HL-60/S4 treated with phorbol 12-myristate 13-acetate at 8.2 ng/mL for 4 days and 3 days (cell line): Measurements from ENCODE around the gene IPPK.

Source experiments
- in situ Hi-C: fragments of 300-500 bp; cut with MboI; formaldehyde crosslinking; loops from 2 replicates; pipeline ENCODE4 v1.15.0; 2022; ENCODE audit warnings: low sequenced_read_pairs

IPPK gene

DNA sequence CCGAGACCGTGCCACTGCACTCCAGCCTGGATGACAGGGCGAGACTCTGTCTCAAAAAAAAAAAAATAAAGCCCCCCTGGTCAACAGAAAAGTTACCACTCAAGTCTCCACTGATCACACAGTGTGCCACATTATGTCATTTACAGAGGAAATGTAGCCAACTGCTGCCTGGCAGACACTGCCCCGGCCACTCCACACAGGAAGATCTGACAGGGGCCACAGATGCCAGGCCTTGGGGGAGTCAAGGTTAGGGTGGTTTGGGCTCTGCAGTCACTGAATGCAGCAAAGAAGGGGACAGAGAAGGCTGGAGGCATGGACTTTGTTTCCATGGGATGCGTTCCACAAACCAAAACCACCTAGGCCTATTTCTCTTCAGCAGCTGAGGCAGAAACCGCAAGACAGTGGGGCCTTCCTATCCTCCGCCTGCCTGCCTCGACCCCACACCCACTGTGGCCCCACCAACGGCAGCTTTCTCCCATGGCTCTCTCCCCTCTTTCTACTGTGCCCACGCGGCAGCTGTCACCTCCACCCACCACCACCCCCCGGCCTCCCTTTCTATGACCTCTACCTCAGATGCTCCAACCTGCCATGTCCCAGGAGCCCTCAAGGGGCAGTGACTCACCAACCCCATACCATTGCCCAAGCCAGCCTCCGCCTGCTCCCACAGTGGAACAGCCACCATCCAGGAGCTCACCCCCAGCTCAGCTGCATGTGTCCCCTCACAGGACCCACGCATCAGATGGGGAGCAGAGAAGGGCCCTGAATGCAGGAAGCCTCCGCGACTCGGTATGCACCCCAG is 12.4 kb downstream of the IPPK start:
- in situ Hi-C loops: no loop called here

DNA sequence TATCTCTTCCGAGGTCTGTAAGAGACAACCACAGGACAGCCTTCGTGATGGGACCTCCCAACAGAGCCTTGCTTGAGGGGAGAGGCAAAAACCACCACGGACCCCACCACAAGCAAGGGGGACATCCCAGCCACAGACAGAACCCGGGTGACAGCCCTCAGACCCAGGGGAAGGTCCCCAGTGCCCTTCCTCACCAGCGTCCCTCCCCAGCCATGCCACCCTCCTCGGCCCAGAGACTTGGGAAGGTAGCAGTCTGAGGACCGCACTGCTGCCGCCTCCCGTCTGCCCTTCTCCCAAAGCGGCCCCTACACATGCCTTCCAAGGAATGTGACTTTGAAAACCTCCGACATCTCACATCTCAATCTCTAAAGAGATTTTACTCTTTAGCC is 13.4 kb downstream of the IPPK start:
- in situ Hi-C loops: no loop called here

DNA sequence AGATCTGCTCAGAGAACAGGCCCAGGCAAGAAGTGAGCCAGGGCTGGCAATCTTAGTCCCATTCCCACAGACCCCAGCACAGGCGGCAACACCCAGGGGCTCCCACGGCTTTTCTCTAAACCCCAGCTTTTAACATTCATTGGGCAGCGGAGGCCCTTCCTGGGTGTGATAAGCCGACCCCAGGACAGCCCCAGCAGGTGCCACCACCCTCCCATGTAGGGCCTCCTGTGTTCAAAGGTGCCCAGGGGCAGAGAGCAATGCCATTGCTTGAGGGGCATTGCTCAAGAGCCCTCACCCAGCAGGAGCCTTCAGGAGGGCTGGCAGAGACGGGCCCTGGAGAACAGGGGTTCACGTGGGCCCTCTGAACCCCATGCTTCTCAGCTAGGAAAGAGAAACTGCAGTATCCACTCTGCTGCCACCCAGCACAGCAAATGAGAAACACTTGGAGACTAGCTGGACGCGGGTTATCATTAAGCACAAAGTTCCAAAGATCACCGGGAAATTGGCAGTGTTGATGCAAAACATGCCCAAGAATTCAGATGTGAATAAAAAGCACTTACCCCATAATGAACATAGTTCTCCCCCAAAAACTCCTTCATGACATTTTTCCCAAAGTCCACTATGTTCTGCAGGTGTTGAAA is 13.9 kb downstream of the IPPK start:
- in situ Hi-C loops: no loop called here

DNA sequence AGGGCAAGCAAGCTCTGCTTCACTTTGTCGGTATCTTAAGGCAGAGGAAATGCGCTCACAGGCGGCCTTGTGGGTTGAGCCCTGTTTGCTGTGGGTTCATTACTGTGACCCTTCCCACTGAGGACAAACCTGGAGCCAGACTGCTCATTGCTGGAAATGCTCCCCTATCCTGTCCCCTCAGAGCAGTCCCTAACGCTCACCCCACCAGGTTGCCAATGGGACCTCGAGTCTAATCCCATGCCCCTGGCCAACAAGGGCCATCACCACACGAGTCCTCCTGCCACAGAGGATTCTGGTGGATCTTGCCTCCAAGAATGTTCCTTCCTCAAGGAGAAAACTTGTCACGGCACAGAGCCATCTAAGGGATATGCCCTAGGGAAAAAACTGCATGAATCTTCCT is 14.6 kb downstream of the IPPK start:
- in situ Hi-C loops: no loop called here

DNA sequence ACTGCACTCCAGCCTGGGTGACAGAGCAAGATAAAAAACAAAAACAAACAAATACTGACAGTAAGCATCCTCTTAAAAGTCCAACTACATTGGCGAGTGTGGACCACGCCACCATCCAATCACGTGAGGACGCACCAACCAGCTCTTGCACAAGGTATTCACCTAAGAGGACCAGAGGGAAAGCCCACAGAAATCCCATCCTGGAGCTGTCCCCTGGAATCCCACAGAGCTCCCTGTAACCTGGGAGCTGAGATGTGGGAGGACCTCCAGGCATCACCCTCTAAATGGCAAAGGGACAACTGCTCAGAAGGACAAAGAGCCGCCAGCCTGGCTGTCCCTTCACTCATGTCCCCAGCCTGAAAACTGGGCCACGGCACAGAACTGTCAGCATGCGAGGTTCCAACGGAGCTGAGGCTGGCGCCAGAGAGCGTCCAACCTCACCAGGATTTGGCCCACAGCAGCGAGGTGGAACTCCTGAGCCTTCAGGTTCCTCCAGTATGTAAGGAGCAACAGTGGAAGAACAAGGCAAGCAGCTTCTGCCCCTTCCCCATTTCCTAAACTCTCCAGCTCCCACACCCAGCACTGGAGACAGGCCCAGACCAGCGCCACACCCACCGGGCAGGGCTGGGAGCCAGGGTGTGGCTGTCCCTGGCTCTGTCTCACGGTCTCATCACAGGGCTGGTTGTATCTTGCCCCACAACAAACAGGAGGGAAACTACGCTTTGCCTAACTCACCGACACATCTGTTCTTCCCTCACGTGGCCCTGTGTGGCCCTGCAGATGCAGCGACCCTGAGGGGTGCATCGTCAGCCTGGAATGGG is 15.2 kb downstream of the IPPK start:
- in situ Hi-C loops: no loop called here

DNA sequence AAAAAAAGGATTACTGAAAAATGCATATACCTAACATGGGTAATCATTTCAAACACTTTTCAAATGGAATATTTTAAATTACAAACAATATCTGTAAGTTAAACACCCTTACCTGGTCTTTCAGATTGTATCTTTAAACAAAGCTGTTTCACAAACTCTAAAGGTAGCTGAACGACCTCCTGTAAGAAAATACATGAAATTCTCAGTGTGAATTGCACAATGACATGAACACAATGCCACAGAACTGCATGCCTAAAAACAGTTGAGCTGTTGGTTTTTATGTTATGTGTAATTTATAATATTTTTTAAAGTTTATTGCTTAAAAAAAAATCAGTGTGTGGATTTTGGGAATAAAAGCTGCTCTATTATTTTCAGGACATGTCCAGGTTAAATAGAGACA is 17.5 kb downstream of the IPPK start:
- in situ Hi-C loops: no loop called here

DNA sequence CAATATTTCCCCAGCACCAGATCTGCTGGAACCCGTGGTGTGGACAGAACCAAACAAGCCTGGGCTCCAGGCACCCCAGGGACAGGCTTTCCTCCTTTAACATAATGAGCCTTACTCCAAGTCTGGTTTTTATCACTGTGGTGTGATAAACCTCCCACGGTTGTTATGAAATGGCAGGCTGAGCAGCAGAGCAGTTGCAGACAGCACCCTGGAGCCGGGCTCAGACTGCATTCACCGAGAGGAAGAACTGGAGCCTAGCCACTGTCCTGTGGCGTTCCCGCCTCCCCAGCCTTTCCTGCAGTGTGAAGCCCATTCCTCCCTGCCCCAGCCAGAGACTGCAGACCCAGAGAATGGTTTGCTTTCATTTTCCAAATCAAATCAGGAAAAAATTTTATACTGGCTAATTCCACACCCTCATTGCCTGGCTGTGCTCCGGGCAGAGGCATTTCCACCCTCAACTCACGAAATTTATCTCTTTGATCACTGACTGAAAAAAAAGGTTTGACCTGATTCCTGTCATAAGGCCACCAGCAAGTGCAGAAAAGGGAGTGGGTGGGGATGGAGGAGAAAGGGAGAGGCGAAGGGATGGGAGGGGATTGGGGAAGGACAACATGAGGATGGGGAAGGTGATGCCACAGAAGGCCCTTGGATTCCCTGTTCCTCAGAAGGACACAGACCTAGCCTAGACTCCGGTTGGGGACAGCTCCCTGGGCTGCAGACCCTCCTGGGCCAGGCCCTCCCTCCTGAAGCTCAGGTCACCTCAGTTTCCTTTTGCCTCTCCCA is 18.9 kb downstream of the IPPK start:
- in situ Hi-C loops: no loop called here

DNA sequence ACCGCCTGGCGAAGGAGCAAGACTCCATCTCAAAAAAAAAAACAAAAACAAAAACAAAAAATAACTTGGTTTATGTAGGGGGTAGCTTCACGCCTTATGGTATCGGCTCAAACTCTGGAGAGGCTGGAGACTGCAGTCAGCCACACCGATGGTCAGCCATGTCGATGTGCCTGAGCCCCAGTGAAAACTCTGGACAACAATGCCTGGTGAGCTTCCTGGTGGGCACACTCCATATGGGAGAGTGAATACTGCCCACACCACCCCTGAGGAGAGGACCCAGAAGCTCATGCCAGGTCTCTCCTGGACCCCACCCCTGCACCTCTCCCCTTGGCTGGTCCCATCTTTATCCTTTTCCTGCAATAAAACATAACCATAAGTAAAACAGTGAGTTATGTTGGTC is 19.6 kb downstream of the IPPK start:
- in situ Hi-C loops: no loop called here

DNA sequence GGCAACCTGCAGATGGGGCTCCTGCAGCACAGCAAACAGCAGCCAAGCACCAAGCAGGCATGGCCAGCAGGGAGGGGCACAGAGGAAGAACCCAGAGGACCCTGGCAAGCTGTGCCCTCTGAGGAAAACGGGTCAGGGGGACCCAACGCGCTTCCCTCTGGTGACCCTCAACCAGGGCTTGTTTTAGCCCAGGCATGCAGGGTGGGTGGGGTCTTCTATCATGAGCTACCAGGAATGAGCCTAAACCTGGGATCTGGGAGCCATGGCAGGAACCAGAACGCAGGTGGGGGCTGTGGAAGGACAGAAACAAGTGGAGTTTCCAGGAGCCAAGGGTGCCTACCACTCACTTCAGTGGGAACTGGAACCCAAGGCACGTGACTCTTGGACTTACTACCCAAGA is 20.9 kb downstream of the IPPK start:
- in situ Hi-C loops: loop anchor here (25.0 kb wide), 1 partner anchor 512 kb away; no protein-coding TSS in a partner anchor

DNA sequence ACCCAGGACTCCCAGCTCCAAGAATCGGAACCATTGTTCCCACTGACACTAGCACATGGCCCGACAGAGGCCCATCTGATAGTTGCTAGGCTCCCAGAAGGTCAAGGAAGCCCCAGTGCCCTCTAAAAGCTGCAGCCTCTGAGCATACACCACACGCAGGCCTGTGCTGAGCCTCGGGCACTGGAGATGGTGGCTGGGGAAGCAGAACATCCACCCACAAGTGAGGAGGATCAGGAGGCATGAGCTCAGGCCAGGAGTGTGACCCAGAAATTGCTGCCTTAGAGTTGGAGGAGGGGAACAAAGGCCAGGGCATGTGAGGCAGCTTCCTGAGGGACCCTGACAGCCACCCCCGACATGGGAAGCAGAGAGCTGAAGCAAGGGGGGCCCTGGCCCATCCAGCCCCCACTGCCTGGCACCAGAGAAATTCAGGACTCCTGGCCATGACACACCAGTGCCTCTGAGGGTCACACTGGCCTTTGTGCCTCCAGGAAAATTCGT is 21.4 kb downstream of the IPPK start:
- in situ Hi-C loops: loop anchor here (25.0 kb wide), 1 partner anchor 511 kb away; no protein-coding TSS in a partner anchor

DNA sequence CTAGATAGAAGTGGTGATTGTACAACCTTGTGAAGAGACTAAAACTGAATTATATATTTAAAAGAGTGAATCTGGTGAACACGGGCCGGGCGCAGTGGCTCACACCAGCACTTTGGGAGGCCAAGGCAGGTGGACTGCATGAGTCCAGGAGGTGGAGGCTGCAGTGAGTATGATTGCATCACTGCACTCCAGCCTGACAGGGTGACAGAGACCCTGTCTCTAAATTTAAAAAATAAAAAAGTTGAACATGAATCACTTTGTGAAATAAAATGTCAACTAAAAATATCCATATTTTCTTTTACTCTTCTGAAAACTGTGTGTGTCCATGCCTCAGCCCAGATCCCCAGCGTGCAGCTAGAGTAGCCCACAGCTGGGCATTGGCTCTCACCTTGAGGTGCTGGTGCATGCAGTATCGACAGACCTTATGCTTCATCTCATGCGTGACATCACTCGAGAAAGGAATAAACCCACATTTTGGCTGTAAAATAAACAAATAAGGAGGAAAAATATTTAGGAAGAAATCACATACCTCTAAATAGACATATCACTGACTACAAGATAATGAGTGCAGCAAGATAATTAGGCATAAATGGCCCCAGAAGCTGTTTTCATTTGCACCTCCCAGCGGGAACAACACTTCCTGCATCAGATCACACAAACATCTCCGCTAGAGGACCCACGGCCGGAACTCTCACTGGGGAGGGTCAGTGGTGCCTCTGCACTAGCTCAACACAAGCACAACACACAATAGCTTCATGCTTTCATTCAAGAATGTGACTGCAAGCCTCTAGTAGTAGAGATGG is 22.1 kb downstream of the IPPK start:
- in situ Hi-C loops: loop anchor here (25.0 kb wide), 1 partner anchor 511 kb away; no protein-coding TSS in a partner anchor

DNA sequence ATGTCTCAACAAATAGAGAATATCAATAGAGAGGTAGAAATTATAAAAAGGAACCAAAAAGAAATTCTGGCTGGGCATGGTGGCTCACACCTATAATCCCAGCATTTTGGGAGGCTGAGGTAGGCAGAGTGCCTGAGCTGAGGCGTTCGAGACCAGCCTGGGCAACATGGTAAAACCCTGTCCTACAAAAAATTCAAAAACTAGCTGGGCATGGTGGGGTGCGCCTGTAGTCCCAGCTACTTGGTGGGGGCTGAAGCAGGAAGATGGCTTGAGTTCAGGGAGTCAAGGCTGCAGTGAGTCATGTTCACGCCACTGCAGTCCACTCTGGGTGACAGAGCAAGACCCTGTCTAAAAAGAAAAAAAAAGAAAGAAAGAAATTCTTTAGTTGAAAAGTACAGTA is 24.9 kb downstream of the IPPK start:
- in situ Hi-C loops: loop anchor here (25.0 kb wide), 1 partner anchor 508 kb away; no protein-coding TSS in a partner anchor

DNA sequence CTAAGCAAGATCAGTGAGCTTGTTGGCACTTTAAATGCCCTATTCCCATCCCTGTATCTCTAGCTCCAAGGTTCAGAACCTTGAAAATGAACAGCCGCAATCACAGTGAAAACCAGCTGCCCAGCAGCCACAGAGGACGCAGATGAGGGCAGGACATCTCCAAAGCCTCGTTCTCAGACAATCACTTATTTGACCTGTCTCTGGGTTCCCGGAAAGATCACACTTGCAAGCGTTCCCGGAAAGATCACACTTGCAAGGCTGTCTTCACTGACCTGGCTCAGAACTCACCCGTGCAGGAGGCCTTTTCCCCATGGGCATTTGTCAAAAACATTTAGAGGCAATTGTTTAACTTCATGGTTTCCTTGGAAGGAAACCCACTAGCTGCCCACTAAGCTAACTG is 25.7 kb downstream of the IPPK start:
- in situ Hi-C loops: loop anchor here (25.0 kb wide), 1 partner anchor 507 kb away; no protein-coding TSS in a partner anchor

DNA sequence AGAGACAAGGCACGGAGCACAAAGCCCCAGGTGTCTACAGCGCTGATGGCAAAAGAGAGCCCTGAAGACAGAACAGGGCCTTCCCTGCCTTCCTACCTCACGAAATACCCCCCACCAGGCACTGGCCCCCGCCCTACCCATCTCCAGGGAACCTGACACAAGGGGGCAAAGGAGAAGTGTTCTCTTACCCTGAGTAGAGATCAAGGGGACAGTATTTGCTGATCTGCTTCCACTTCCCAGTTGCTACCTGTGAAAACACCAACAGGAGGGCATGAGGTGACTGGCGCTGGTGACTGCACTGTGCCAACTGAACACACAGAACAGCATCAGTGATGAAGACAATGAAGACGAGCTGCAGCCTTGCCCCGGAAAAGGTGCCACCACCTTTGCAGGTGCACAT is 27.4 kb downstream of the IPPK start:
- in situ Hi-C loops: loop anchor here (25.0 kb wide), 1 partner anchor 505 kb away; no protein-coding TSS in a partner anchor

DNA sequence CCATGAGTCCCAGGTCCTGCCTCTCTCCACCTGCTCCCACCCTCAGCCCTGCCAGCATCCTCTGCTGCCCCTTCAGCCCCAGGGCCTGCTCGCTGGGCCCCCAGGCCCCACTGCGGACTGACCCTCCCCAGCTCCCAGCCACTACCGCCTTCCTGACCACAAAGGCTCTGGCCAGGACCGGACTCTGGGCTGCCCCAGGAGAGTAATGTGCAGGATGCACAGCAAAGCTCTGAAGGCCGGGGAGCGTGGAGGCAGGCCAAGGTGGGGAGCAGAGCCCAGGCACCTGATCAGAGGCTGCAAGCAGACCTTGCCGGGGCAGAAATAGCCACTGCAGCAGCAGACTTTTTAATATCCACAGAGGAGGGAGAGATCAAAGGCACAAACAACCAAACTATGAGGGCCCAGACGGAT is 27.9 kb downstream of the IPPK start:
- in situ Hi-C loops: loop anchor here (25.0 kb wide), 1 partner anchor 505 kb away; no protein-coding TSS in a partner anchor

DNA sequence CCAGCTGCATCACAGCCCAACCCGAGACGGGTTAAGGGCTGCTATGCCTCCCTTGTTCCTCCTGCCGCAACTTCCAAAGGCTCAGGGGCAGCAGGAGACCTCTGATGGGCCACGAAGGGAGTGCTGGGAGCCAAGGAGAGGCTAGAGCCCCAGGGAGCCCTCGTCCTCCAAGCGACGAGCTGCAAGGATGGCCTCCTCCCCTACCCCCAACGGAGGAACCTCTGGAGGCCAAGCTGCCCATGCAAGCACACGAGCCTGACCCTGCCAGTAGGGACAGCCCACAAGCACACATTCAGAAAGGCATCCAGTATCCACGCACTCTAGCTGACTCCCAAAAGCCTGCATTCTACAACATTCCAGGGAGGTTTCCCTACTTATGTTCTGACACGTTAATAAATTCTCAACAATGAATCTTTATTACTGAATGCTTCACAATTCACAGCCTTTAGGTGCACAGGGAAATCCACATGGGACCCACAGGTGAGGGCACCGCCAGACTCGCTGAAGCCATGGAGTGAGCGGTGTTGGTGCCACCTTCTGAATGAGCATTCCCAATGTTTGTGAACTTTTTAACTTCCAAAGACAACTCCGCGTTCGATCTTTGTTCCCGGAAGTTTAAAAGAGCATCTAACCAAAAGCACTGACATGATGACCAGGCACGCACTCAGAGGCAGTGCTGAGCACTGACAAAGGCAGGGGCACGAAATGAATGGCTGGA is 28.7 kb downstream of the IPPK start:
- in situ Hi-C loops: loop anchor here (25.0 kb wide), 1 partner anchor 504 kb away; no protein-coding TSS in a partner anchor

DNA sequence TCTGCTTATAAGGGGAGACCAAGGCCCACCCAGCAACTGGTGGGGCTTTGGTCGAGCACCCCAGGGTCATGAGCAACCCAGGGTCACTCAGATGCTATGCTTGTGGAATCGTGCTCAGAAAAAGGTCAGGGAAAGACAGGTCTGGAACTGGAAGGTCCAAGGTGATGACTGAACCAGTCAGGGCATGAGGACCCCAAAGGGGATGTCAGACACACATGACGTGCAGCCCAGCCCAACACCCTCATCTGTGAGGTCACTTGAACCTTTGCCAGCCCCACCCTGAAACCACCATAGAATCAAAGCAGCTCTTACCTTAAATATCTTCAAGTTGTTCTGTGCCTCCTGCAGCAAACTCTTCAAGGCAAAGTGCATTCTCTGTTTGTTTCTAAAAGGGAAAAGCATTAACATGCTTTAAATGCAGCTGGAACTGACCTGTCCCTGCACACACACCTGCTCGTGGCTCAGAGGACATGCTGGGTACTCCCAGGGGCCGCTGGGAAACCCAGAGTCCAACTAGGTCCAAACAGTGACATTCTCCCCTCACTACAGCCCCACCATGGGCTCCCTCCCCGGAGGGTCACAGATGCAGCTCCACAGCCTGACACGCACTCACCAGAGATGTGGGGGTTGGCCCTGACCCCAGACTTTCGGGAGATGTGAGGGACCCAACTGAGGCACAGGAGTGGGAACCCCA is 29.4 kb downstream of the IPPK start:
- in situ Hi-C loops: loop anchor here (25.0 kb wide), 1 partner anchor 503 kb away; no protein-coding TSS in a partner anchor

DNA sequence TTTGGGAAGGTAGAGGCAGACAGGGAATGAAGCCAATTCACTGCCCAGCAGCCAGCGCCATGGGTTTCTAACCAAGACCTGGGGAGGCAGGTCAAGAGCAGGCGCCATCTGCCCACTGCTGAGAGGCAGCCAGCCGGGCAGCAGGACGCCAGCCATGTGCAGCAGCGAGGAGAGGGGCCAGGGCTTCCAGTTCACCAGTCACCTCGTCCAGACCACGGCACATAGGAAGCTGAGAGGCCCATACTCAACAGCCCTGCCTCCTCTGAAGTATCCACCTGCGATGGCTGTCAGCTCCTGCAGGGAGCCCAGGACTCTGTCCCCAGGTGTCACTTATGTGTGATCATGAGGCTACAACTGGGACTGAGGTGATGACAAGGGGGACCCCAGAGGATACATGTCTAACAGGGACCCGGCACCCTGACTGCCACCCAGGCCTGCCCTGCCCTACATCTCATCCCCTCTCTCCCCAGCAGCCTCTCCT is 30.1 kb downstream of the IPPK start:
- in situ Hi-C loops: loop anchor here (25.0 kb wide), 1 partner anchor 503 kb away; no protein-coding TSS in a partner anchor
